Neural cell (in vitro differentiated cells): ENCODE data around the gene SOX4. TPM values are rescaled to one million over a fixed set of nuclear protein-coding genes. Genes with fewer than 3 reads are reported as not detected.

ENCODE experiments used
- H2AFZ ChIP-seq: fragments of 200-600, 300-800 bp; sonication (generic), shearing (Covaris generic); 2 replicates; pipeline ENCODE4 v1.6.0; 2014; ENCODE audit warnings: low read depth, mild to moderate bottlenecking, antibody characterized with exemption, low read length, moderate library complexity
- H3F3A ChIP-seq: fragments of 200-600 bp; shearing (Covaris generic); 2 replicates; pipeline ENCODE4 v1.6.1; 2016; ENCODE audit warnings: mild to moderate bottlenecking, moderate library complexity, mixed read lengths, antibody characterized with exemption, low read length; ENCODE audit not compliant: insufficient read depth, poor library complexity, severe bottlenecking
- H3K27ac ChIP-seq: fragments of 200-600, 300-800 bp; sonication (generic), shearing (Covaris generic); 2 replicates; pipeline ENCODE4 v1.5.1; 2014; ENCODE audit warnings: mild to moderate bottlenecking, low read length, moderate library complexity
- H3K27me3 ChIP-seq: fragments of 300-800, 200-600 bp; sonication (generic), shearing (Covaris generic); 2 replicates; pipeline ENCODE4 v1.6.0; 2014; ENCODE audit warnings: mild to moderate bottlenecking, low read depth, low read length, moderate library complexity; ENCODE audit not compliant: insufficient read depth
- H3K36me3 ChIP-seq: fragments of 300-800, 200-600 bp; sonication (generic), shearing (Covaris generic); 2 replicates; pipeline ENCODE4 v1.5.1; 2014; ENCODE audit warnings: mild to moderate bottlenecking, antibody characterized with exemption, low read length, moderate library complexity; ENCODE audit not compliant: insufficient read depth
- H3K4me2 ChIP-seq: fragments of 300-800, 200-600 bp; sonication (generic), shearing (Covaris generic); 2 replicates; pipeline ENCODE4 v1.6.0; 2014; ENCODE audit warnings: mild to moderate bottlenecking, low read length
- H3K4me3 ChIP-seq: fragments of 300-800, 200-600 bp; sonication (generic), shearing (Covaris generic); 2 replicates; pipeline ENCODE4 v1.5.1; 2014; ENCODE audit warnings: mild to moderate bottlenecking, low read length, moderate library complexity
- H3K79me2 ChIP-seq: fragments of 200-600 bp; shearing (Covaris generic); replicated peaks from 2 replicates; pipeline ENCODE4 v1.6.0; 2014; ENCODE audit warnings: mild to moderate bottlenecking, low read length, moderate library complexity; ENCODE audit not compliant: insufficient read depth
- H3K9ac ChIP-seq: fragments of 300-800, 200-600 bp; sonication (generic), shearing (Covaris generic); 2 replicates; pipeline ENCODE4 v1.6.1; 2016; ENCODE audit warnings: mild to moderate bottlenecking, low read length, mixed read lengths
- H3K9me2 ChIP-seq: fragments of 200-600 bp; shearing (Covaris generic); 2 replicates; pipeline ENCODE4 v1.6.1; 2016; ENCODE audit warnings: mild to moderate bottlenecking, low read length, mixed read lengths; ENCODE audit not compliant: insufficient read depth
- H3K9me3 ChIP-seq: fragments of 200-600, 300-800 bp; sonication (generic), shearing (Covaris generic); 2 replicates; pipeline ENCODE4 v1.6.1; 2016; ENCODE audit warnings: mild to moderate bottlenecking, mixed run types, low read length, moderate library complexity, mixed read lengths
- H4K20me1 ChIP-seq: fragments of 200-600 bp; shearing (Covaris generic); 2 replicates; pipeline ENCODE4 v1.6.1; 2016; ENCODE audit warnings: mild to moderate bottlenecking, mixed run types; ENCODE audit not compliant: insufficient read depth
- CTCF ChIP-seq: fragments of 450-650 bp; IDR thresholded peaks from 2 replicates; pipeline ENCODE4 v1.5.1; 2014; ENCODE audit warnings: antibody characterized with exemption, mild to moderate bottlenecking, moderate library complexity; ENCODE audit not compliant: poor library complexity, severe bottlenecking
- EP300 ChIP-seq: fragments of 450-650 bp; conservative IDR thresholded peaks from 2 replicates; pipeline ENCODE4 v1.6.1; 2014; ENCODE audit warnings: antibody characterized with exemption, mild to moderate bottlenecking, moderate library complexity; ENCODE audit not compliant: poor library complexity, severe bottlenecking
- EZH2 ChIP-seq: fragments of 200-600, 300-800 bp; shearing (Covaris generic), sonication (generic); IDR thresholded peaks from 2 replicates; pipeline ENCODE4 v1.6.1; 2014; ENCODE audit warnings: antibody characterized with exemption, low read length, borderline replicate concordance, mild to moderate bottlenecking; ENCODE audit not compliant: insufficient read depth, poor library complexity, severe bottlenecking
- MXI1 ChIP-seq: fragments of 450-650 bp; conservative IDR thresholded peaks from 2 replicates; pipeline ENCODE4 v1.6.1; 2014; ENCODE audit warnings: antibody characterized with exemption, mild to moderate bottlenecking; ENCODE audit not compliant: poor library complexity, severe bottlenecking
- POLR2AphosphoS5 ChIP-seq: IDR thresholded peaks from 2 replicates; pipeline ENCODE4 v1.6.1; 2012
- RAD21 ChIP-seq: fragments of 450-650 bp; conservative IDR thresholded peaks from 2 replicates; pipeline ENCODE4 v1.6.1; 2014; ENCODE audit warnings: antibody characterized with exemption, mild to moderate bottlenecking, moderate library complexity
- REST ChIP-seq: IDR thresholded peaks from 2 replicates; pipeline ENCODE4 v1.6.1; 2012; ENCODE audit warnings: borderline replicate concordance
- SMC3 ChIP-seq: fragments of 450-650 bp; conservative IDR thresholded peaks from 2 replicates; pipeline ENCODE4 v1.6.1; 2014; ENCODE audit warnings: antibody characterized with exemption, mild to moderate bottlenecking, moderate library complexity; ENCODE audit not compliant: poor library complexity
- TAF1 ChIP-seq: IDR thresholded peaks from 2 replicates; pipeline ENCODE4 v1.6.1; 2012; ENCODE audit warnings: low read depth
- polyA plus RNA-seq: library from polyadenylated mRNA; depleted of rRNA; stranded (reverse); fragments of >200 nt; gene quantifications from 2 replicates; pipeline ENCODE4 v1.2.3, GENCODE V29; 2014

SOX4 gene
- polyA plus RNA-seq, 1 donor from 2014 or later = 394 TPM

GRCh38 chr6:21578523-21578922, 15.0 kb upstream of the SOX4 start:
- Histone ChIP-seq H3K9me2 (no peaks in the 10 kb centered on the region), H3K36me3 (no peaks in the 10 kb centered on the region), H2AFZ (no peak overlapping the region)

GRCh38 chr6:21582651-21583050, 10.9 kb upstream of the SOX4 start:
- no peak overlapping the region for H3K9ac ChIP-seq
- H3F3A ChIP-seq = peaks cover 4% of the 10 kb centered on the region
- H3K27ac ChIP-seq = no peak overlapping the region
- H2AFZ ChIP-seq = no peak overlapping the region
- no peak for TF ChIP-seq TAF1
- TF ChIP-seq RAD21 = no peak
- no peak for TF ChIP-seq REST
- no peak for TF ChIP-seq POLR2AphosphoS5
- TF ChIP-seq EZH2 = no peak
- TF ChIP-seq SMC3 = no peak
- TF ChIP-seq MXI1 = no peak
- TF ChIP-seq EP300 = no peak
- no peak for TF ChIP-seq CTCF
- no peaks in the 10 kb centered on the region for H3K36me3 ChIP-seq
- no peaks in the 10 kb centered on the region for H3K9me3 ChIP-seq
- no peaks in the 10 kb centered on the region for H3K79me2 ChIP-seq
- no peaks in the 10 kb centered on the region for H3K9me2 ChIP-seq
- no peak overlapping the region for H3K4me3 ChIP-seq
- no peaks in the 10 kb centered on the region for H3K27me3 ChIP-seq
- H3K4me2 ChIP-seq = no peak overlapping the region
- H4K20me1 ChIP-seq = no peaks in the 10 kb centered on the region

More at GRCh38 chr6:21578523-21578922, 15.0 kb upstream of the SOX4 start:
- Histone ChIP-seq H3K27ac (no peak overlapping the region), H3K27me3 (no peaks in the 10 kb centered on the region), H3K4me3 (no peak overlapping the region), H3K9me3 (no peaks in the 10 kb centered on the region), H3F3A (no peaks in the 10 kb centered on the region), H3K4me2 (no peak overlapping the region), H3K9ac (no peak overlapping the region), H4K20me1 (no peaks in the 10 kb centered on the region), H3K79me2 (no peaks in the 10 kb centered on the region)
- TF ChIP-seq REST (no peak), CTCF (no peak)
